NCI-H1092 treated with DMSO at 0.1 percent for 48 hours (cell line): ENCODE results near the gene EPPIN.
"Not testable (repeated sequence)": the region's sequence is repeated elsewhere in the genome, so short reads cannot be mapped to it uniquely, and the experiment has no call there.

Experiments
- DNase-seq: peaks from one replicate; lab custom pipeline; 2025; lab: John Stamatoyannopoulos, UW

The EPPIN gene

DNA sequence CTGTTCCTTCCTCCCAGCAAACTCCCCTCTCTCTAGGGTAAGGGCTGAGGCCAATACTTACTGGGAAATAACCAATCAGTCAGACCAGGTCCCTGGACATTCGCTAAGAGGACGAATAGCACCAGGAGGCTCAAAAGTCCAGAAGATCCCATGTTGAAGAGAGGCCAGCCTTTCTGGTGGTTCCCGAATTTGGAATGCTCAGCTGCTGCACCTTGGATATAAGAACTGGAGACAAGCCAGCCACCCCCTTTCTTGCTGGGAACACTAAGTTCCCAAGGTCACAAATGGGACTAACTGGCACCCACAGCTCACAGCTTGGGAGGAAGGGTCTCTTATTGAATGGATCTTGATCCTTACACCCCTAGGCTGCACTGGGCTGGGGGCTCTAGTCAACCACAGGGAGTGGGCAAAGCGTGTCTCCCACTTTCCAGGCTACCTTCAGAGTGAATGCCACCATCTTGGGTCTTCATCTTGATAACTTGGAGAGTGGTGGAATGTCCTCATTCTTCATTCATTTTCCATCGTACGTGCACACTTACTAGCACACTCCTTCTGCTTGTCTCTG is at the start of gene EPPIN:
Gene EPPIN, minus strand, starts transcription at position 196 of the 565 bp plus-strand sequence. Its CDS starts 44 bp downstream, at position 152.
- no peak for DNase-seq

- DNase-seq: no peak
Measured at GRCh38 chr20:45595235-45595634, 48.0 kb upstream of the EPPIN start.

DNA sequence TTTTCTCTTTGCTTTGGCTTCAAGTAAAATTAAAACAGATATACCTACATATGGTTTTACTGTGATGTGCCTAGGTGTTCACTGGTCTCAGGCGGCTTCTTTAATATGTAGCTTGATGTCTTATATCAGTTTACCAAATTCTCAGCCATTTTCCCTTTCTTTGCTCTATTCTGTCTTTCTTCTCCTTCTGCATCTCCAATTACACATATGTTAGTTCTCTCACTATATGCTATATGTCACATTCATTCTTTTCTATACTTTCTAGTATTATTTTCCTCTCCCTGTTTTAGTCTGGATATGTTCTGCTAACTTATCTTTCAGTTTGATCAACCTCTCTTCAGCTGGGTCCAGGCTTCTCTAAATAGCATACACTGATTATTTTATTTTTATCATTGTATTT is 46.3 kb upstream of the EPPIN start:
- DNase-seq: no peak

GRCh38 chr20:45592574-45593189 is 45.5 kb upstream of the EPPIN start:
- peak; percentile 11 for DNase-seq

DNA sequence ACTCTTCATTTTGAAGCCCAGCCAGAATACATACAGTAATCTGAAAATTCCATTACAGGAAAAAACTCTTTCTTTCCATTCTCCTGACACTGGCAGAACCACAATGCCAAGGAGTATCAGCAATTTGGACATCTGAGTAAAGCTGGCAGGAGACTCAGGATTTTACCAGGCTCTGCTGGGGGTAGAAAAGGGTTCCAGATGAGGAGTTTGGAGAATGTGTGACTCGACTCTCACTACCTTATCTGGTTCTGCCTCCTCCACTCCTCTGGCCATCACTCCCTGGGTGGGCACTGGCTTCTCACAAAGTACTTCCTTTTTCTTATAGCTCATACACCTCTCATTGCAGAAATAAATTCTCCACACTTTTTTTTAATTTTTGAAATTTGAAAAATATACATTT is 42.5 kb upstream of the EPPIN start:
- no peak for DNase-seq

DNA sequence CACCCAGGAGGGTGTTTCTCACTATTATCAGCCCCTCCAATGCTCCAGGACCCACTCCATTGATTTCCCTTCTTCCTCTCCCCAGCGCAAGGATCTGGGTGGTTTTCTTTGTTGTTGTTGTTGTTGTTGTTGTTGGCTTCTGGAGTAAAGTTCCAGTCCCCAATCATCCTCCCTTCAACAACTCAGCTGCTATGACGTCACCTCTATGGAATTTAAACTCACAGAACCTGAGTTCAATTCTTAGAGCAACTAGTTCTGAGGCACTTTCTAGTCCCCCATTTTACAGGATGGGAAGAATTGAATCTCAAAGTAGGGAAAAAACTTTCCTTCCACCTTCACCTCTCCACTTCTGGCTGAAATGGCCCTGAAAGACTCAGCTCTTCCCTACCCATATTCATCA is 41.6 kb upstream of the EPPIN start:
- DNase-seq: no peak

GRCh38 chr20:45585986-45586385 is 38.8 kb upstream of the EPPIN start:
- DNase-seq: not testable (repeated sequence)

- DNase-seq: not testable (repeated sequence)
Measured at GRCh38 chr20:45584294-45584693, 37.1 kb upstream of the EPPIN start.

- DNase-seq: no peak
Measured at GRCh38 chr20:45583502-45583901, 36.3 kb upstream of the EPPIN start.

- DNase-seq: no peak
Measured at GRCh38 chr20:45581702-45582101, 34.5 kb upstream of the EPPIN start.

GRCh38 chr20:45579184-45579583 is 32.0 kb upstream of the EPPIN start, which contains the start of gene WFDC8:
Gene WFDC8 (minus strand): TSS chr20:45579284. CDS start chr20:45579247, 37 bp downstream.
- no peak for DNase-seq

DNA sequence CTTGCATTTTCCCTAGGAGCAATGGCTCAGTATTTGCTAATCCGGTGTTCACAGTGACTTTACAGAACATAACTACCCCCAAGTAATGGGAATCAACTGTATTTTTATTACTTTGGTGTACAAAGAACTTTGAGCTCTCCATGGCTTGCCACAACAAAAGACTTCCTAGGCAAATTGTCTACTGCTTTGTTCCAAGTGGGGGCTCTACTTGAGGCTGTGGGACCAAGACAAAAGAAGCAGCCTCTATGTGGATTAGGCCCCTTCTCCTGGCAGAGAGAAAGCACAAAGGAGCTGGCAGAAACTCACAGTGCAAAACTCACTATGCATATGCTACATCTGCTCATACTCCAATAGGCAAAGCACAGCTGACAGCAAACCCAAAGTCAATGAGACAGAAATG is 31.0 kb upstream of the EPPIN start:
- no peak for DNase-seq

DNA sequence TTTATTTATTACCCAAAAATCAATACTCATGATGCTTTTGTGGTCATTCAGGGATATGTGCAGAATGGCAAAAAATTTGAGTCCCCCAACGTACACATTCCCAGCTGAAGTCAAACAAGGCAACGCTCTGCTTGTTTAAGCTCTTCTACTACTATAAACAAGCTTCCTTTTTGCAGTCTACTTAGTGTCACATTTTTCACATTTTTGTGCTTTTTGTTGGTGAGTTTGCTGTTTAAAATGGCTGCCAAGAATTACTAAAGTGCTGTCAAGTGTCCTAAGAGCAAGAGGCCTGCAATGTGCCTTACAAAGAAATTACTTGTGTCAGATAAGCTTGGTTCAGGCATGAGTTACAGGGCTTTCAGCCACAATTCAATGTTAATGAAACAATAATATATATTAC is 29.8 kb upstream of the EPPIN start:
- DNase-seq: no peak

- DNase-seq: no peak
Measured at GRCh38 chr20:45575931-45576330, 28.7 kb upstream of the EPPIN start.

GRCh38 chr20:45569650-45570049 is 22.4 kb upstream of the EPPIN start:
- not testable (repeated sequence) for DNase-seq

DNA sequence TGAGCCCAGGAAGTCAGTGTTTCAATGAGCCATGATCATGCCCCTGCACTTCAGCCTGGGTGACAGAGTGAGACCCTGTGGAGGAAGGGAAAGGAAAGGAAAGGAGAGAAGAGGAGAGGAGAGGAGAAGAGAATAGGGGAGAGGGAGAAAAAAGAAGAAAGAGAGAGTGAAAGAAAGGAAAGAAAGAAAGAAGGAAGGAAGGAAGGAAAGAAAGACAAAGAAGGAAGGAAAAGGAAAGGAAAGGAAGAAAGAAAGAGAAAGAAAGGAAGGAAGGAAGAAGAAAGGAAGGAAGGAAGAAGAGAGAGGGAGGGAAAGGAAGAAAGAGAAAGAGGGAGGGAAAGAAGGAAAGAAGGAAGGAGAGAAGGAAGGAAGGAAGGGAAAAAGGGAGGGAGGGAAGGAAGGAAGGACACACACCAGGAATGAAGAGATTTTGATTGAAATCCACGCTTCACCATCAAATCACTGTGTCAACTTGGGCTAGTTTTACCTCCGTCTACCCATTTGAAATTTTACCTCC is 17.6 kb upstream of the EPPIN start:
- no peak for DNase-seq

DNA sequence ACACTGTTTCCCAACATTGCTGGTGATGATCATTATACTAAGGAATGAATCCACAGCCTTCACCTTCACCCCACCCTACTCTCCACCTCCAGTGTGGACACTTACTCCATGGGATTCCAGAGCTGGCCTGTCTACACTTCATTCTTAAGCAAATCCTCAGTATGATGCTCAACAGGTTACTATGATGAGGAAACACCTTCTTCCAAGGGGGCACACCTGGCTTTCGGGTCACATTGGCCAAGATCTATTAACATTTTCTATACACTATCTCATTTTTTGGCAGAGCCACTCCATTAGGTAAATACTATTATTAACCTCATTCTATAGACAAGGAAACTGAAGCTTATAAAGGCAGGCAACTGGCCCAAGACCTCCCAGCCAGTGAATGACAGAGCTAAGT is 8.0 kb upstream of the EPPIN start:
- DNase-seq: no peak

DNA sequence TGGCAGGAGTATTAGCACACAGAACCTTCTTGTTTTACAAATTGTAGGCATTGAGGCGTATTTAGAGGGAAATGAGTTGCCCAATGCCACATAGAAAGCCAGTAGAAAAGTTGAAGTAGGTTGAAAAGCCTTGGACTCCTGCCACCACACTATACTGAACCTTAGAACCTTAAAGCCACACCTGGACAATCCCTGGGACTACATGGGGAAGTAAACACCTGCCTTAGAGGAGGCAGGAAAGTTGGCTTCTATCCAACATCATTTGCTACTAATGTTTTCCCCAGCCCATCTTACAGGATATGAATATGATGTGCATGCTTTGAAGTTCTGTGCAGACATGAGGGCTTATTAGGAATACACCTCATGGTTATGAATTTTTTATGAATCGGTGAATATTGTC is 5.3 kb upstream of the EPPIN start:
- DNase-seq: no peak

- DNase-seq: no peak
Measured at GRCh38 chr20:45550765-45551164, 3.6 kb upstream of the EPPIN start.

GRCh38 chr20:45548410-45548809 is 1.2 kb upstream of the EPPIN start:
- no peak for DNase-seq

GRCh38 chr20:45545754-45546453 is 1.3 kb downstream of the EPPIN start:
- DNase-seq: peak; percentile 5

DNA sequence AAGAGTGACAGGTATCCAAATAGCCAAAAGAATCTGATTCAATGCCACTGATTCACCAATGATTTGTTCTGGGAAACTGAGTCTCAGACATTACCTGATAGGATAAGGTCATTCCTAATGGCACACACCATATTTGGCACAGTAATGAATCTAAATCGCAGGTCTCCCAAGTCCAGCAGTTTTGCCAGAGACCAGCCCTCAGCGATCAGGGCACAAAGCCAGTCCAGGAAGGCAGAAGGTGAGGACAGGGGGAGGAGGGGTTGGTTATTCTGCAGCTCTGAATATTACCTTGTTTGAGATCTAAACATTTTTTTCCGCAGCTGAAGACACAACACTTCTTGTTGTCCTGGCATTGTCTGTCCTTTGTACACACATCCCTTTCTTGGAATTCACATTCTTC is 1.9 kb downstream of the EPPIN start:
- DNase-seq: no peak

- no peak for DNase-seq
Measured at GRCh38 chr20:45539382-45539781, 7.8 kb downstream of the EPPIN start, which contains the start of gene WFDC6. Gene WFDC6 (minus strand): TSS chr20:45539482. CDS start chr20:45539407, 75 bp downstream.
